Gastroesophageal sphincter (tissue), 4 donors: Measurements from ENCODE around the gene ZNF600. TPM values are rescaled to one million over a fixed set of nuclear protein-coding genes. Genes with fewer than 3 reads are reported as not detected.
A peak's percentile ranks its signal among the peaks of the same experiment; 100 is the strongest.
"Not testable (repeated sequence)": the region's sequence is repeated elsewhere in the genome, so short reads cannot be mapped to it uniquely, and the experiment has no call there.

Experiments used
- ATAC-seq: fragments of 150-250 bp; one replicate; pipeline ENCODE4 v1.9.1; 2016; ENCODE audit warnings: mild to moderate bottlenecking, moderate library complexity
- H3K27ac ChIP-seq, 4 donors: fragments of 200-600 bp; sonication (generic) in 3 of 4; 1 replicate in 3 of 4; 2 replicates in 1 of 4; pipeline ENCODE4 v1.5.1; 2016 to 2019
- H3K27me3 ChIP-seq: fragments of 200-600 bp; sonication (generic); one replicate; pipeline ENCODE4 v1.5.1; 2019
- H3K36me3 ChIP-seq, 2 donors: fragments of 200-600 bp; sonication (generic); one replicate each; pipeline ENCODE4 v1.5.1; 2019; ENCODE audit warnings: control low read depth in 1 of 2
- H3K4me1 ChIP-seq, 3 donors: fragments of 200-600 bp; sonication (generic); 1 replicate in 2 of 3; 2 replicates in 1 of 3; pipeline ENCODE4 v1.5.1; 2016 to 2019; ENCODE audit warnings: control low read depth in 2 of 3
- H3K4me3 ChIP-seq, 2 donors: fragments of 200-600 bp; sonication (generic); one replicate each; pipeline ENCODE4 v1.5.1; 2019; ENCODE audit warnings: mild to moderate bottlenecking in 1 of 2, moderate library complexity in 1 of 2
- H3K9me3 ChIP-seq, 3 donors: fragments of 200-600 bp; sonication (generic); one replicate each; pipeline ENCODE4 v1.5.1; 2017 to 2019; ENCODE audit warnings: control low read depth in 2 of 3
- EP300 ChIP-seq: sonication (generic); formaldehyde crosslinking; IDR thresholded peaks from one replicate; pipeline ENCODE4 v1.6.1; 2017; ENCODE audit warnings: antibody characterized with exemption, mild to moderate bottlenecking
- POLR2A ChIP-seq, 2 donors: fragments of 450-650 bp; IDR thresholded peaks; one replicate each; pipeline ENCODE4 v1.6.1; 2017; ENCODE audit warnings: antibody characterized with exemption in 2 of 2, mild to moderate bottlenecking in 2 of 2, moderate library complexity in 1 of 2
- POLR2AphosphoS5 ChIP-seq: sonication (generic); formaldehyde crosslinking; IDR thresholded peaks from one replicate; pipeline ENCODE4 v1.6.1; 2017; ENCODE audit warnings: antibody characterized with exemption
- WGBS, 2 donors: methylation state at CpG; one replicate each; pipeline ENCODE4 v1.1.5; 2018; ENCODE audit warnings: low coverage in 1 of 2; 5-methylcytosine and 5-hydroxymethylcytosine counted together
- total RNA-seq, 4 donors: library from RNA; depleted of rRNA; stranded (reverse); fragments of >200 nt; gene quantifications; one replicate each; pipeline ENCODE4 v1.1.0, GENCODE V29; 2016
- TF ChIP-seq, protein P1 (sequence below), 4 experiments: fragments of 200-600 bp in 2 of 4; fragments of 450-650 bp in 2 of 4; sonication (generic) in 1 of 4; IDR thresholded peaks; one replicate each; pipeline ENCODE4 v1.5.1; 2017 to 2019; ENCODE audit warnings: antibody characterized with exemption in 4 of 4, mild to moderate bottlenecking in 2 of 4, moderate library complexity in 2 of 4

Gene ZNF600
- total RNA-seq, 4 donors from 2014 or later: 3.2 to 10.9 (median 6.6) TPM

DNA sequence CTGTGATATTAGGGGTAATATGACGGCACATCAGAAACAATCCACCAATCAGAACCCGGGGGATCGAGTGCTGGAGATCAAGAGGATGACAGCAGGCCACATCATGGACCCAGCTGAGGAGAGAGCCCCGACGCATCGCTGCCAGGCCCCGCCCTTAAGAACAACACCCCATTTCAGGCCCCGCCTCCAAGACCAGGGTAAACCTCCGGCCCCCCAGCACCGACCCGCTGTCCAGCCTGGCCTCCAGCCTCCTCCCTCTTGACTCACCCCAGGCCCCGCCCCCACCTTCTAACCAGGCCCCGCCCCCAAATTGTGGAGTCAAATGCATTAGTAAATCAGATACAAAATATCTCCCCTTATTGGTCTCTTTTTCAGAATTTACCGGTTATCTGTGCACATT lies 47.0 kb downstream of the ZNF600 start:
- Histone ChIP-seq H3K27ac (no peak overlapping the region), H3K4me3 (no peak overlapping the region), H3K27me3 (peaks cover 21% of the 10 kb centered on the region), H3K9me3 (no peaks in the 10 kb centered on the region), H3K4me1 (peaks cover 0 to 14% (median 4%) of the 10 kb centered on the region in 3 donors), H3K36me3 (no peaks in the 10 kb centered on the region)
- no peak for ATAC-seq
- TF ChIP-seq, protein P1, sequence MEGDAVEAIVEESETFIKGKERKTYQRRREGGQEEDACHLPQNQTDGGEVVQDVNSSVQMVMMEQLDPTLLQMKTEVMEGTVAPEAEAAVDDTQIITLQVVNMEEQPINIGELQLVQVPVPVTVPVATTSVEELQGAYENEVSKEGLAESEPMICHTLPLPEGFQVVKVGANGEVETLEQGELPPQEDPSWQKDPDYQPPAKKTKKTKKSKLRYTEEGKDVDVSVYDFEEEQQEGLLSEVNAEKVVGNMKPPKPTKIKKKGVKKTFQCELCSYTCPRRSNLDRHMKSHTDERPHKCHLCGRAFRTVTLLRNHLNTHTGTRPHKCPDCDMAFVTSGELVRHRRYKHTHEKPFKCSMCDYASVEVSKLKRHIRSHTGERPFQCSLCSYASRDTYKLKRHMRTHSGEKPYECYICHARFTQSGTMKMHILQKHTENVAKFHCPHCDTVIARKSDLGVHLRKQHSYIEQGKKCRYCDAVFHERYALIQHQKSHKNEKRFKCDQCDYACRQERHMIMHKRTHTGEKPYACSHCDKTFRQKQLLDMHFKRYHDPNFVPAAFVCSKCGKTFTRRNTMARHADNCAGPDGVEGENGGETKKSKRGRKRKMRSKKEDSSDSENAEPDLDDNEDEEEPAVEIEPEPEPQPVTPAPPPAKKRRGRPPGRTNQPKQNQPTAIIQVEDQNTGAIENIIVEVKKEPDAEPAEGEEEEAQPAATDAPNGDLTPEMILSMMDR (IDR thresholded peaks at IDR 0.05): no peak
- TF ChIP-seq POLR2AphosphoS5 (no peak), EP300 (no peak), POLR2A (IDR thresholded peaks at IDR 0.05) (no peak)
- WGBS, 2 donors: 90 to 100% methylated on average over 1 to 5 of the region's 14 CpGs

DNA sequence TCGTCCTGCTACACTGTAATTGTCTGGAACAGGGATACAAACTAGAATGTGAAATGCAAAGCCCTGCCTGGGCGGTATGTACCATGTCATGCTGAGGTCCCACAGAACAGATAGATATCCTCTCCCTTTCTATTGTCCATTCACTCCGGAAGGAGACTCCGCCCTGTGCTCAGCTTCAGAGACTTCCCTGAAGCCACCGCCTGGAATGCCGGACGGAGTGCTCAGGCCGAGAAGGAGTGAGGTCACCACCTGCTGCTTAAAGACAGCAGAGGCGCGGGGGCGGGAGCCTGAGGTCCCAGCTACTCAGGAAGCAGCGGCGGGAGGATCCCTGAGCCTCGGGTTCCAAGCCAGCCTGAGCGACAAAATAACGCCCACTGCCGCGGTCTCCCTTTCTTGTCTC lies 50.9 kb downstream of the ZNF600 start:
- peak overlapping the region; percentile 69 to 89 (median 86) for H3K27ac ChIP-seq
- peak overlapping the region in 1 of 2 donors; percentile 84 for H3K4me3 ChIP-seq
- no peaks in the 10 kb centered on the region for H3K9me3 ChIP-seq
- H3K4me1 ChIP-seq: peaks cover 0 to 35% (median 4%) of the 10 kb centered on the region in 3 donors
- TF ChIP-seq, protein P1 (IDR thresholded peaks at IDR 0.05): no peak
- no peak for TF ChIP-seq POLR2AphosphoS5
- no peak for TF ChIP-seq POLR2A (IDR thresholded peaks at IDR 0.05)
- ATAC-seq: peak; percentile 44
- peaks cover under 1% of the 10 kb centered on the region for H3K27me3 ChIP-seq
- no peaks in the 10 kb centered on the region for H3K36me3 ChIP-seq
- 33 to 51% methylated on average over 2 to 7 of the region's 18 CpGs for WGBS, 2 donors

DNA sequence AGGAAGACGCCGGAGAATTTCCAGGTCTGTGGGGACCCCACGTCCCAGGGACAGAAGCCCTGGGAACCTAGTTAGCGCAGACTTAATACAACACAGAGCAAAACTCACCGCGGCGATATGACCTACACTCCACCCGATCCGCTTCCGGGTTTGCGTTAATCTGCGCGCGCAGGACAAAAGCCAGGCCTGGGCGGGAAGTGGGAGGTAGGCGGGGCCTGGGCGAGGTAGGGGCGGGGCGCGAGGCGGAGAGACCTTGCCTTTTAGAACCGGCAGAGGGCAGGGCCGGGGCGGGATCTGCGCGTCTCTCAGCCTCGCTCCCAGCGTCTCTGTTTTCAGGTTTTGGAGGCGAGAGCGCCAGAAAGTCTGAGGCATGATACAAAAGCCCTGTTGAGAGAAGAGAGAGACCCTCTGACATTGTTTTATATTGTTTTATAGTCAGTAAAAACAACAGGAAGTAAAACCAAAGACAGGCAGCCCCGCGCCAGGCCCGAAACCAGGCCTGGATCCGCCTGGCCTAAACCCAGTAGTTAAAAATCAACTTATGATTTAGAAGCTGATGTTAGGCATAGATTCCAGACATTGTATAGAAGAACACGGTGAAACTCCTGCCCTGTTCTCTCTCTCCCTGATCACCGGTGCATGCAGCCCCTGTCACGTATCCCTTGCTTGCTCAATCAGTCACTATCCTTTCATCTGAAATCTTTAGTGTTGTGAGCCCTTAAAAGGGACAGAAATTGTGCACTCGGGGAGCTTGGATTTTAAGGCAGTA lies 51.5 kb downstream of the ZNF600 start, which contains the start of gene ZNF611:
Gene ZNF611, minus strand, starts transcription at position 152 of the 769 bp plus-strand sequence. CDS start 19,150 bp downstream, outside the sequence.
- Histone ChIP-seq H3K27ac (peak within 1 kb of the TSS; percentile 69 to 89 (median 86)), H3K9me3 (no peaks in the 10 kb centered on the region), H3K4me3 (peak within 1 kb of the TSS; percentile 62 to 84), H3K27me3 (no peaks in the 10 kb centered on the region), H3K4me1 (peaks cover 0 to 35% (median 4%) of the 10 kb centered on the region in 3 donors), H3K36me3 (no peaks in the 10 kb centered on the region)
- WGBS, 2 donors: 5 to 10% methylated on average over 7 to 14 of the region's 38 CpGs
- TF ChIP-seq POLR2A (IDR thresholded peaks at IDR 0.05) (peak; percentile 62 to 83), POLR2AphosphoS5 (peak; percentile 92), EP300 (no peak)
- TF ChIP-seq, protein P1 (IDR thresholded peaks at IDR 0.05): peak in 3 of 4 experiments; percentile 61 to 83 (median 72)
- peak; percentile 98 for ATAC-seq

DNA sequence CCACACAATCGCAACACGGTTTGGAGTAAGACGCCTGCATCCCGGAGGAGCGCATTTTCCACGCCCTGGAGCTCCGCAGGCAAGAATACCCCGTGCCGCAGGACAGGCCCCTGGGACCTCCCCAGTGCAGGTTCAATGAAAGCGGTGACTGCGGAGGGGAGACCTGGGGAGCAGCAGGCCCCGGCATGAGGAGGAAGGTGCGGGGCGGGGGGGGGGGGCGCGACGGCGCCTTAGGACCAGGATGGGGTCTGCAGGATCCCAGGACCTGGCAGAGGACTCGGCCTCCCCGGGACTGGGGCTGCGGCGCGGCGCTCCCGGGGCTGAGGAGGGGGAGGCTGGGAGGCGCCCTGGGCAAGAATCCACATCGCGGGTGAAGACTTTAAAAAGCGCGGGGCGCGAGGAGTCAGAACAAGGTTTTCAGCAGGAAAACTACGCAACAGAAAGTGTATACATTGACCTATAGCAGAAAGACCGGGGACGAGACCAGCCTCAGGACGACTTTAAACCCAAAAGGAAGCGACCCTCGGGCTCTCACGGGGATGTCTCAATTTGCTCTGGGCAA lies 52.2 kb downstream of the ZNF600 start:
- TF ChIP-seq POLR2A (IDR thresholded peaks at IDR 0.05): no peak
- TF ChIP-seq POLR2AphosphoS5: no peak
- TF ChIP-seq, protein P1 (IDR thresholded peaks at IDR 0.05): no peak
- no peak for TF ChIP-seq EP300
- peak overlapping the region; percentile 50 to 89 (median 86) for H3K27ac ChIP-seq
- WGBS, 2 donors: 0% methylated on average over 3 of the region's 39 CpGs; no CpG with 5 or more reads in 1 of the 2 donors
- no peaks in the 10 kb centered on the region for H3K36me3 ChIP-seq
- H3K4me1 ChIP-seq: peaks cover 0 to 35% (median 4%) of the 10 kb centered on the region in 3 donors
- no peak for ATAC-seq
- H3K9me3 ChIP-seq: no peaks in the 10 kb centered on the region
- H3K27me3 ChIP-seq: no peaks in the 10 kb centered on the region
- peak overlapping the region; percentile 62 to 84 for H3K4me3 ChIP-seq

DNA sequence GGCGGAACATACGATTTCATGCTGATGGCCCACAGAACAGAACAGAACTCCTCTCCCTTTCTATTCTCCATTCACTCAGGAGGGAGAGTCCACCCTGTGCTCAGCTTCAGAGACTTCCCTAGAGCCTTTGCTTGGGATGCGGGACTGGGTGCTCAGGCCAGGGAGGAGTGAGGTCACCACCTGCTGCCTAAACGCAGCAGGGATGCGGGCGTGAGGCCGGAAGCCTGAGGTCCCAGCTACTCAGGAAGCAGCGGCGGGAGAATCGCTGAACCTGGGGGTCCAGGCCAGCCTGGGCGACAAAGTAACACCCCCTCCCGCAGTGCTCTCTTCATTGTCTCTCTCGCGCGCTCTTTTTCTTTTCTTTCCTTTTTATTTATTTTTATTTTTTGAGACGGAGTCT lies 60.5 kb downstream of the ZNF600 start:
- H3K4me3 ChIP-seq, H3K9me3 ChIP-seq, ATAC-seq, H3K4me1 ChIP-seq, H3K27me3 ChIP-seq, H3K27ac ChIP-seq: not testable (repeated sequence)
- WGBS, 2 donors: 95 to 100% methylated on average over 3 to 16 of the region's 16 CpGs
- peaks cover 0 to 71% of the 10 kb centered on the region in 2 donors for H3K36me3 ChIP-seq
